LNCAP (cell line): ENCODE measurements around the gene RAD54L.

ENCODE experiments used
- CTCF ChIP-seq: fragments of 450-650 bp; IDR thresholded peaks from 2 replicates; pipeline ENCODE4 v1.5.1; 2017; ENCODE audit warnings: mild to moderate bottlenecking

The RAD54L gene

GRCh38 chr1:46285730-46286477 is 38.3 kb downstream of the RAD54L start:
- TF ChIP-seq CTCF = no peak

- TF ChIP-seq CTCF = no peak
Observed at GRCh38 chr1:46288485-46289133, 41.0 kb downstream of the RAD54L start.

- TF ChIP-seq CTCF = no peak
Observed at GRCh38 chr1:46289134-46289494, 41.6 kb downstream of the RAD54L start.

- no peak for TF ChIP-seq CTCF
Observed at GRCh38 chr1:46289976-46290375, 42.4 kb downstream of the RAD54L start.

- no peak for TF ChIP-seq CTCF
Observed at GRCh38 chr1:46295306-46295705, 47.7 kb downstream of the RAD54L start.

- TF ChIP-seq CTCF = no peak
Observed at GRCh38 chr1:46298387-46298786, 50.8 kb downstream of the RAD54L start.

- TF ChIP-seq CTCF = no peak
Observed at GRCh38 chr1:46300673-46301405, 53.3 kb downstream of the RAD54L start.
